T1000 (cell line): ENCODE results near the gene ADAMTSL3.
"Not testable (repeated sequence)": the region's sequence is repeated elsewhere in the genome, so short reads cannot be mapped to it uniquely, and the experiment has no call there.

Experiments used
- DNase-seq: peaks from one replicate; lab custom pipeline; 2025; ENCODE audit warnings: mixed read lengths; lab: John Stamatoyannopoulos, UW

ADAMTSL3 gene

GRCh38 chr15:84033793-84034553 lies 380.1 kb downstream of the ADAMTSL3 start:
- DNase-seq = no peak

- DNase-seq = no peak
Measured at GRCh38 chr15:84034578-84035398, 380.9 kb downstream of the ADAMTSL3 start.

- no peak for DNase-seq
Measured at GRCh38 chr15:84035399-84035766, 381.5 kb downstream of the ADAMTSL3 start.

GRCh38 chr15:84037301-84037700 lies 383.4 kb downstream of the ADAMTSL3 start:
- DNase-seq = no peak

- DNase-seq = not testable (repeated sequence)
Measured at GRCh38 chr15:84042434-84043056, 388.6 kb downstream of the ADAMTSL3 start.

GRCh38 chr15:84046064-84046637 lies 392.2 kb downstream of the ADAMTSL3 start:
- no peak for DNase-seq

- not testable (repeated sequence) for DNase-seq
Measured at GRCh38 chr15:84049480-84049879, 395.6 kb downstream of the ADAMTSL3 start.

GRCh38 chr15:84050076-84050475 lies 396.2 kb downstream of the ADAMTSL3 start:
- DNase-seq = no peak

GRCh38 chr15:84051146-84051545 lies 397.2 kb downstream of the ADAMTSL3 start:
- DNase-seq = not testable (repeated sequence)

- DNase-seq = not testable (repeated sequence)
Measured at GRCh38 chr15:84054544-84054943, 400.6 kb downstream of the ADAMTSL3 start.

GRCh38 chr15:84057714-84058331 lies 403.9 kb downstream of the ADAMTSL3 start:
- DNase-seq = no peak

GRCh38 chr15:84063674-84064073 lies 409.8 kb downstream of the ADAMTSL3 start:
- not testable (repeated sequence) for DNase-seq

- not testable (repeated sequence) for DNase-seq
Measured at GRCh38 chr15:84068674-84069073, 414.8 kb downstream of the ADAMTSL3 start.

GRCh38 chr15:84078038-84078437 lies 424.1 kb downstream of the ADAMTSL3 start:
- not testable (repeated sequence) for DNase-seq

- DNase-seq = not testable (repeated sequence)
Measured at GRCh38 chr15:84079325-84079884, 425.5 kb downstream of the ADAMTSL3 start.

- DNase-seq = no peak
Measured at GRCh38 chr15:84079885-84080777, 426.2 kb downstream of the ADAMTSL3 start.

GRCh38 chr15:84080778-84081084 lies 426.8 kb downstream of the ADAMTSL3 start:
- DNase-seq = not testable (repeated sequence)

- no peak for DNase-seq
Measured at GRCh38 chr15:84081391-84082168, 427.7 kb downstream of the ADAMTSL3 start.

- no peak for DNase-seq
Measured at GRCh38 chr15:84082739-84083138, 428.8 kb downstream of the ADAMTSL3 start.

GRCh38 chr15:84086071-84086470 lies 432.1 kb downstream of the ADAMTSL3 start:
- not testable (repeated sequence) for DNase-seq
